Cardiac fibroblast (primary cell): Measurements from ENCODE around the gene DCTPP1.
"Not testable (repeated sequence)": the region's sequence is repeated elsewhere in the genome, so short reads cannot be mapped to it uniquely, and the experiment has no call there.

ENCODE experiments used
- DNase-seq, 2 donors: peaks; one replicate each; pipeline versions ENCODE4 v3.0.0 to v3.0.0-alpha.2; 2010; ENCODE audit warnings: low read depth in 2 of 2
- H3K4me3 ChIP-seq, 2 donors: replicated peaks in 1 of 2; 1 replicate in 1 of 2; 2 replicates in 1 of 2; pipeline ENCODE4 v1.5.1; 2011; ENCODE audit warnings: low read depth in 2 of 2, low read length in 2 of 2, mild to moderate bottlenecking in 2 of 2, moderate library complexity in 1 of 2
- CTCF ChIP-seq: IDR thresholded peaks from one replicate; pipeline ENCODE4 v1.5.1; 2011; ENCODE audit warnings: low read depth, mild to moderate bottlenecking, low read length, inconsistent platforms

Gene DCTPP1

GRCh38 chr16:30473231-30474073, 43.6 kb upstream of the DCTPP1 start:
- TF ChIP-seq CTCF: no peak

GRCh38 chr16:30472328-30472942, 42.6 kb upstream of the DCTPP1 start, which contains the start of gene ITGAL:
Gene ITGAL, plus strand, starts transcription at chr16:30472742. Its CDS starts 96 bp downstream, at chr16:30472838.
- no peak within 1 kb of the TSS for H3K4me3 ChIP-seq
- no peak for DNase-seq
- no peak for TF ChIP-seq CTCF

More at GRCh38 chr16:30473231-30474073, 43.6 kb upstream of the DCTPP1 start:
- H3K4me3 ChIP-seq: no peak overlapping the region
- DNase-seq: no peak

- H3K4me3 ChIP-seq: no peak overlapping the region
- TF ChIP-seq CTCF: no peak
- no peak for DNase-seq
Observed at GRCh38 chr16:30470632-30470995, 40.8 kb upstream of the DCTPP1 start.

- TF ChIP-seq CTCF: no peak
- no peak overlapping the region for H3K4me3 ChIP-seq
- DNase-seq: no peak
Observed at GRCh38 chr16:30470170-30470512, 40.3 kb upstream of the DCTPP1 start.

GRCh38 chr16:30464078-30464477, 34.2 kb upstream of the DCTPP1 start:
- no peak overlapping the region for H3K4me3 ChIP-seq
- TF ChIP-seq CTCF: no peak
- no peak for DNase-seq

GRCh38 chr16:30461426-30461825, 31.6 kb upstream of the DCTPP1 start:
- not testable (repeated sequence) for H3K4me3 ChIP-seq, DNase-seq

- no peak for DNase-seq
- no peak overlapping the region for H3K4me3 ChIP-seq
- TF ChIP-seq CTCF: no peak
Observed at GRCh38 chr16:30459456-30459855, 29.6 kb upstream of the DCTPP1 start.
